22Rv1 (cell line): ENCODE measurements around the gene PHLDB2.

Source experiments
- ZFX ChIP-seq: fragments of 450-650 bp; IDR thresholded peaks from 2 replicates; pipeline ENCODE4 v1.6.1; 2017; ENCODE audit warnings: antibody characterized with exemption, borderline replicate concordance
- TF ChIP-seq, protein P1 (sequence below): fragments of 450-650 bp; IDR thresholded peaks from 2 replicates; pipeline ENCODE4 v1.5.1; 2017; ENCODE audit warnings: mild to moderate bottlenecking

DNA sequence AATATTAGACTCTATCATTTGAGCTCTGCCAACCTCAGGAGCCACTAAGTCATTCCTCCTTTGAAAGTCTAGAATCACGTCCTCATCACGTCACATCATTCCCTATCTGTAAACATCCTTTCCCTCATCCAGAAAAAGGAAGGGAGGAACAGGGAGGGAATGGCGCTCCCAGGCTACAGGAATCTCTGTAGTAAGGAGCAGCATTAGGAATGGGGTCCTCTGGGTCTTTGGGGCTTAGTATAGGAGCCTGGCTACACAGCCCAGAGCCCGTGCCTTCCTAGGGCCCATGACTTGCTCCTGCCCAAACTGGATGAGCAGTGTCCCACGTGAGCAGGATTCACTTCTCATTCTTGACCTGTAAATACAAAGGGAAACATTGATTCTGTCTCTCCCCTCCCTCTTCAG is 141.3 kb downstream of the PHLDB2 start:
- TF ChIP-seq, protein P1, sequence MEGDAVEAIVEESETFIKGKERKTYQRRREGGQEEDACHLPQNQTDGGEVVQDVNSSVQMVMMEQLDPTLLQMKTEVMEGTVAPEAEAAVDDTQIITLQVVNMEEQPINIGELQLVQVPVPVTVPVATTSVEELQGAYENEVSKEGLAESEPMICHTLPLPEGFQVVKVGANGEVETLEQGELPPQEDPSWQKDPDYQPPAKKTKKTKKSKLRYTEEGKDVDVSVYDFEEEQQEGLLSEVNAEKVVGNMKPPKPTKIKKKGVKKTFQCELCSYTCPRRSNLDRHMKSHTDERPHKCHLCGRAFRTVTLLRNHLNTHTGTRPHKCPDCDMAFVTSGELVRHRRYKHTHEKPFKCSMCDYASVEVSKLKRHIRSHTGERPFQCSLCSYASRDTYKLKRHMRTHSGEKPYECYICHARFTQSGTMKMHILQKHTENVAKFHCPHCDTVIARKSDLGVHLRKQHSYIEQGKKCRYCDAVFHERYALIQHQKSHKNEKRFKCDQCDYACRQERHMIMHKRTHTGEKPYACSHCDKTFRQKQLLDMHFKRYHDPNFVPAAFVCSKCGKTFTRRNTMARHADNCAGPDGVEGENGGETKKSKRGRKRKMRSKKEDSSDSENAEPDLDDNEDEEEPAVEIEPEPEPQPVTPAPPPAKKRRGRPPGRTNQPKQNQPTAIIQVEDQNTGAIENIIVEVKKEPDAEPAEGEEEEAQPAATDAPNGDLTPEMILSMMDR, result no peak
- TF ChIP-seq ZFX, result no peak
